Stimulated activated CD8-positive, alpha-beta memory T cell treated with anti-CD3 and anti-CD28 coated beads, Interleukin-15, amount 100 ng/mL, for 24 hours (primary cell): ENCODE measurements around the gene FUBP3.

Experiments
- DNase-seq: peaks from one replicate; pipeline ENCODE4 v3.0.0-alpha.2; 2020; ENCODE audit warnings: low read depth

The FUBP3 gene, protein sequence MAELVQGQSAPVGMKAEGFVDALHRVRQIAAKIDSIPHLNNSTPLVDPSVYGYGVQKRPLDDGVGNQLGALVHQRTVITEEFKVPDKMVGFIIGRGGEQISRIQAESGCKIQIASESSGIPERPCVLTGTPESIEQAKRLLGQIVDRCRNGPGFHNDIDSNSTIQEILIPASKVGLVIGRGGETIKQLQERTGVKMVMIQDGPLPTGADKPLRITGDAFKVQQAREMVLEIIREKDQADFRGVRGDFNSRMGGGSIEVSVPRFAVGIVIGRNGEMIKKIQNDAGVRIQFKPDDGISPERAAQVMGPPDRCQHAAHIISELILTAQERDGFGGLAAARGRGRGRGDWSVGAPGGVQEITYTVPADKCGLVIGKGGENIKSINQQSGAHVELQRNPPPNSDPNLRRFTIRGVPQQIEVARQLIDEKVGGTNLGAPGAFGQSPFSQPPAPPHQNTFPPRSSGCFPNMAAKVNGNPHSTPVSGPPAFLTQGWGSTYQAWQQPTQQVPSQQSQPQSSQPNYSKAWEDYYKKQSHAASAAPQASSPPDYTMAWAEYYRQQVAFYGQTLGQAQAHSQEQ

DNA sequence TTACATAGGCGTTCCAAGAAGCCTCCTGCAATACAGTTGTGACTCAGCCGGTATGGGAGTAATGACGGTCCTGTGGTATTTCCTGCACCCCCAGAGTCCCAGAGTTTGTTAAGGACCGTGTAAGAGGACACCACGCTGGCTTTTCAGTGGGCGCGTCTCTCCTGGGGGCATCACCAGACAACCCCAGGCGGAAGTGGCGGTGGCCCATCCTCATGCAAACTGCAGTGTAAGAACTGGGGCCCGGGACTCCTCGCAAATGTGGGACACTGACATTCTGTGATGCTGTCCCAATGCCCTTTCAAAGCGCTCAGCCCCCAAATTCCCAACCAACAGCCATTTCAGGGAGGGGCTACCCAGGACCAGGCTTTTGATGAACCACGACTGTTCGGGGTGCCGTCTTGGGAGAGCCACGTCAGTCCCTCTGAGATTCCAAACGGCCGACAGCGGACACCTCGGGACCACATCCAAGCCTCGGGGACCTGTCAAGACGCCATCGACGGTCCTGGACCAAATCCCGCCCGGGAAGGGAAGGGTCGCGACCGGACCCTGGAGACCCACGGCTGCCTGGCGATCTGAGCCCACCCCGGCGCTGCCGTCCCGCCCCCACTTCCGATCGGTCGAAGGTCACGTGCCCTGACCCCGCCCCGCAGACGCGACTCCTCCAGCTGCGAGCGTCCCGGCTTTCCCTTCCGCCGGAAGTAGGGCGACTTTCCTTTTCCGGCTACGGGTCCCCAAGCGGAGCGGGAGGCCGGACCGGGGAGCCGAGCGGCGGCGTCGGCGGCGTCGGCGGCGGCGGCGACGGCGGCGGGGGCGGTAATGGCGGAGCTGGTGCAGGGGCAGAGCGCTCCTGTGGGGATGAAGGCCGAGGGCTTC lies at the start of gene FUBP3:
FUBP3 (plus strand) TSS at position 713 of the 873 bp plus-strand sequence; CDS start at position 817, 104 bp downstream.
- DNase-seq = peak; percentile 85

DNA sequence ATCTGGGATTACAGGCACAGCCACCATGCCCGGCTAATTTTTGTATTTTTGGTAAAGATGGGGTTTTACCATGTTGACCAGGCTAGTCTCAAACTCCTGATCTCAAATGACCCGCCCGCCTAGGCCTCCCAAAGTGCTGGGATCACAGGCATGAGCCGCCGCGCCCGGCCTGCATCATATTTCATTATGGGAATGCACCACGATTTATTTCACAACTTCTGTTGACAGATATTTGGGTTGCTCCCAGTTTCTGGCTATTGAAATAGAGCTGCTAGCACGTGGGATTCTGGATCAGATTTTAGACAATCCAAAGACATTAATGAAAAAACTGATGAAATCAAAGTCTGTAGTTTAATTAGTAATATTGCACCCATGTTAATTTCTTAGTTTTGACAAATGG lies 48.4 kb upstream of the FUBP3 start:
- DNase-seq = no peak

DNA sequence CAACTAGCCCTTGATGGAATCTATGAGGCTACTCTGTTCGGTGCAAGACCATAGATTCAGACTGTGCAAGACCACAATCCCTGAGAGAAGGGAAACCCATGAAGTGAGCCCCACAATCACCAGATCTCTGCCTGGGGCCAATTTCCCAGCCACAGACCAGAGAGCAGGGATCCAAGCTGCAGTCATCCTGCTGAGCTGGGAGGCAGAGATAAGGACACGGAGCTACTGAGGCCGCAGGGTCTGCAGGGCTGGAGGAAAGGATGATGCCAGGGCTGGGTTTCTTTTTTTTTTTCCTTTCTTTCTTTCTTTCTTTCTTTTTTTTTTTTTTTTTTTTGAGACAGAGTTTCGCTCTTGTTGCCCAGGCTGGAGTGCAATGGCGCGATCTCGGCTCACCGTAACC lies 47.7 kb upstream of the FUBP3 start:
- no peak for DNase-seq

- no peak for DNase-seq
These were observed 46.8 kb upstream of the FUBP3 start for GRCh38 chr9:130532426-130533080.

DNA sequence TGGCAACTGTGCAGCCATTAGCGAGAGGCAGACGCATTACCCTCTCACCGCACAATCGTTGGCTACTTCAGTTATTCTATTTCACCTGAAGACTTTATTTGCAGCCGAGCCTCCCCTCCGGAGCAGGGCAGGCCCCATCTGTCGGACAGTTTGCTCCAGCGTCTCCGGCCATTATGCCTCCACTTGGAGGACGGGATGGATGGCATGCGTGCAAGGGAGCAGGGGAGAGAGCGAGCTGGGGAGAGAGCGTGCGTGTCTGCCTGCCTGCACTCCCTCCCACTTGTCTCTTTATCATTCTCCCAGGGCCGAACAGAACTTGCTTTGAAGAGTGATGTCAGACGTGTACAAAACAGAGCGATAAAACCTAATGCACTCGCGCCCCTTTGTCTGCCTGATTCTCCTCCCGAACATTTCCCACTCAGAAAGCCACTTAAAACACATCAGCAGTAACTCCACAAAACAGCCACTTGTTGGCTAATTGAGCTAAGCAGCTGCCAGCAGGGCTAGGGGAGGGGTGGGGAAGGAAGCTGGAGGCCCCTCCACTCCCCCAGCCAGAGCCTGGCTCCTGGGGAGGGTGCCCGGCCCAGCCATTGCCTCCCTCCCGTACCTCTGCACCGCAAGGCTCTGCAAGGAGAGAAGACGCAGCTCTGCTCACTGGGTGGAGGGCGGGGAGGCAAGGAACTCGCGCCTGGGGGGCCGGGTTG lies 43.4 kb upstream of the FUBP3 start:
- no peak for DNase-seq

GRCh38 chr9:130536701-130537107 lies 42.7 kb upstream of the FUBP3 start:
- DNase-seq = no peak

GRCh38 chr9:130537346-130538050 lies 41.9 kb upstream of the FUBP3 start:
- no peak for DNase-seq

GRCh38 chr9:130539420-130540223 lies 39.8 kb upstream of the FUBP3 start:
- DNase-seq = no peak

GRCh38 chr9:130541533-130541932 lies 37.8 kb upstream of the FUBP3 start:
- DNase-seq = no peak

- no peak for DNase-seq
These were observed 37.3 kb upstream of the FUBP3 start for GRCh38 chr9:130542038-130542437.

DNA sequence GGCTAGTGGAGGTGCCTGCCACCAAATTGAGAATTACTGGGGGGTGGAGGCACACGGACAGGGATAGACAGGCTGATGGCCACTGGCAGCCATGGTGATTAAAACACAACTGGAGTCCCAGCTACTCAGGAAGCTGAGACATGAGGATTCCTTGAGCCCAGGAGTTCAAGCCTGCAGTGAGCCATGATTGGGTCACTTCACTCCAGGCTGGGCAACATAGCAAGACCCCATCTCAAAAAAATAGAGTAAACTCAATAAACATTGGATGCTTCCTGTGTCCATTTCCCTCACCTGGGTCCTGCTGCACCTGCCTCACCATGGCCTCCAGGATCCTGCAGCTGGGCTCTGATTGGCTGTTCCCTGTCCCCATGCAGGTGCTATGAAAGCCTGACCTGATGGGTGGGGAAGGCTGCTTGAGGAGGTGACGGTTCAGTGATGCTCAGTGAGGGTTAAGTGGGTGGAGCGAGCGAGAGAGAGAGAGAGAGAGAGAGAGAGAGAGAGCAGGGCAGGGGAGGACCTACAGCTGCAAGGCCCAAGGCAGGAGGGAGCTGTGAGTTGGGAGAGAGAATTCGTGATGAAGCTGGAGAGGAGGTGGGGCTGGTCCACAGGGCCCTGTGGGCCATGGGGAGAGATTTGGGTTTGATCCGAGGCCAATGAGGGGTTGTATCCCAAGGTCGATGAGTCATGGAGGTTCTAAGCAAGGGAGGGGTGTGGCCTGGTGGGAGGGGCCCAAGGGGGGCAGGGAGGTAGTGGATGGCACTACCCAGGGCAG lies 36.7 kb upstream of the FUBP3 start:
- DNase-seq = no peak

GRCh38 chr9:130543368-130543767 lies 36.0 kb upstream of the FUBP3 start:
- DNase-seq = no peak

DNA sequence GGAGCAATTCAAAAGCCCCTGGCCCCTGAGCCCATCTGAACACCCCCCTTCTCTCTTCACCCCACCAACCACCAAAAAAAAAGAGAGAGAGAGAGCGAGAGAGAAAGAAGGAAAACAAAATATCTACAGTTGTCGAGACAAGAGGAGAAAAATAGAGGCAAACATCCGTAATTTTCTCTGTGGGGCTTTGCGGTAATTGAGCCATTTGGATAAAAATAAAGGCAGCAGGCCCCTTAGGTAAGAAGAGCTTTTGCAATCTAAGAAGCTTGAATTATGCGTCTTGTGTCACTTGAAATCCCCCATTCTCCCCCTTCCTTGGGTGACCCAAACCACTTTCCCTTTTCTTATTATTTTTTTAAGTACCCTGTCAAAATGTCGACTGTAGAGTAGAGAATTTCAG lies 35.5 kb upstream of the FUBP3 start:
- DNase-seq = no peak

DNA sequence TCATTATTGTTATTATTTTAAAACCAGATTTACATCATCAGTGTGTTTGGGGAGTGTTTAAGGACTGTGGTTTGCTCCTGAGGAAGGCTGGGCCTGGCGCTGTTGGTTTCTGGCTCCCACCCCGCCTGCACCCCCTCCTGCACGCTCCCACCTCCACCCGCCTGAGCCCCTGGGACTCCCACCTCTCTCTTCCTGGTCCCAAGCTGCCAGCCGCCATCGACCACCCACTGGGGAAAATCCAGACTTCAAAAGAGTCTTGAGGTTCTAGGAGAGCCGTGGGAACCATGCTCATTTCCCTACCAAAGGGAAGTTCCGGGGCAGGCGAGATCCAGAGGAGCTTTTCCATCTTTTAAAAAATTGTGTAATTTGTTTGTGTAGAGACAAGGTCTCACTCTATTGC lies 35.0 kb upstream of the FUBP3 start:
- DNase-seq = no peak

DNA sequence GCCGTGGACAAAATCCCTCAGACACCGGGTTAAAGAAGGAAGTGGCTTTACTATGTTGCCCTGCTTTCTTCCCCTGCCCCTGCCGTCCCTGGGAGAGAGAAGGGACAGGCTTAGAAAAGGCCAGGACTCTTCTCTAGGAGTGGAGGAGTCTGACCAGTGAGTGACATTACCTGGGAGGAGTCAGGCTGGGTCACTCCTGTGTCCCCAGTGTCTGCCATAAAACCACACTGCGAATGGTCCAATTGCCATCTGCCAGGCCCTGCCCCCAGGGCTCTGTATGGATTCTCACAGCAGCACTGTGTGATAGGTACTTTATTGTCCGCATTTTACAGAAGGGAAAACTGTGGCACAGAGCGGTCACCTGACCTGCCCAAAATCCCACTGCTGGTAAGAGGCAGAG lies 31.3 kb upstream of the FUBP3 start:
- no peak for DNase-seq

DNA sequence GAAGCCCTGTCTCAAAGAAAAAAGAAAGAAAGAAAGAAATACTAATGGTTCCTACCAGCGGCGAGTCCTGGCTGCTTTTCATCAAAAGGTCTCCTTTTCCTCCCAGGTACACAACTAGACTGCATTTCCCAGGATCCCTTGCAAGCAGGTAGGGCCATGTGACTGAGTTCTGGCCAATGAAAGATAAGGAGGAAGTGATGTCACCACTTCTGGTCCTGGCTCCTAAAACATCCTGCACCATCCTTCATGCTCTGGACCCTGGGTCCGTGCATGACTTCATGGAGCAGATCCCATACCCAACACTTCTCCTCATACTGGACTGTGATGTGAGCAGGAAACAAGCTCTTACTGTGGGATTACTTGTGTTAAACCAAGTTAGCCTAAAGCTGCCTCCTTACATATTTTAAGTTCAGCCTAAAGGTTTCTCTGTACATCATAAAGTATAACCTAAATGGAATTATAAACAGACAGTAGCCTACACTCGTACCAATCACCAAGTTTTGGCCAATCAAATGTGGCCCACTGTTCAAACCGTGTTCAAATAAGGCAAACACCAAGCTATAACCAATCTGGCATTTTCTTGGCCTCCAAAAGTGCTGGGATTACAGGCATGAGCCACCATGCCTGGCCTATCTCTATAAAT lies 30.2 kb upstream of the FUBP3 start:
- DNase-seq = no peak

DNA sequence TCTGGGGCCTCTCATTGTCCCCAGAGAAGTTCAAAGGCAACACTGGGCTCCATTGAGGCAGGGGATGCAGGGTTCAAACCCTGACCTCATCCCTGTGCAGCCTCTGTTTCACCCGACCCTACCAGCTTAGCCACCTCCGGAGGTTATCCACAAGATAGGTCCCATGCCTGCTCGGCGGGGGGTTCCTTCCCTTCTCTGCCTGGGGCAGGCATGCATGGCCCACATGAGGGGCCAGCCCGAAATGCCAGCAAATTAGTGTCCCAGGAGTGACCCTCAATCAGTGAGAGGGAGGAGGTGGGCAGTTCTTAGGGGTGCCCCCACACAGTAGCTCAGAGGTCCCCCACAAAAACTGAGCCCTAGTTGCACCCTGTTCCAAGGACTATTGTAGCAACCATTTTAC lies 24.8 kb upstream of the FUBP3 start:
- DNase-seq = no peak

DNA sequence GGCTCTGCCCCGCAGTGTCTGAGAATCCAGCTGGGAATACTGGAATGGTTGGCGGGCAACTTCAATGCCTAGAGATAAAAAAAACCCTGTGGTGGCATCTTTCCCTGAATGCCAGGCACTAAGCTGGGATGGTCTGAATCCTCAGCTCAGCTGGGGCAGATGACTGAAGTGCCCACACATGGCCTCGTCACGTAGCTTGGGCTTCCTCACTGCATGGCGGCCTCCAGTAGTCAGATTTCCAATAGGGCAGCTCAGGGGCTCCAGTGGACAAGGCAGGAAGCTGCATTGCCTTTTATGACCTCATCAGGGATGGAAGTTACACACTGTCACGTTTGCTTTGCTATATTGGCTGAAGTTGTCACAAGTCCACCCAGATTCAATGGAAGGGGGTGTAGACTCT lies 24.3 kb upstream of the FUBP3 start:
- DNase-seq = no peak

DNA sequence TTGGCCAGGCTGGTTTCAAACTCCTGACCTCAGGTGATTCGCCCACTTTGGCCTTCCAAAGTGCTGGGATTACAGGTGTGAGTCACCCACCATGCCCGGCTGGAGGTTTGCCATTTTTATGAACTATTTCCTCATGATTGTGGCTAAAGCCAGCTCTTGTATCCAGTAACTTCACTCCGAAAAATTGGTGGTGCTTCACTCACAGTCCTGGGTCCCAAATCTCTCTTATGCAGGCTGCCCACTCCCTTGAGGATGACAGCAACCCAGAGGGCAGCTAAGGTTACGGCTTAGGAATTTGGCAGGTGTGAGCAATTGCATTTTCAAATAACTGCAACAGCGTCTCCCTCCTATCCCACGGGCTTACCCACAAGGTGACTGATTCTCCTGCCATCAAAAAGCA lies 23.4 kb upstream of the FUBP3 start:
- DNase-seq = no peak
